MCF 10A (cell line): ENCODE data around the gene TRIM75. TPM values are rescaled to one million over a fixed set of nuclear protein-coding genes. Genes with fewer than 3 reads are reported as not detected.
"Not testable (repeated sequence)": the region's sequence is repeated elsewhere in the genome, so short reads cannot be mapped to it uniquely, and the experiment has no call there.

Experiments used
- BruUV-seq: library from RNA; stranded (reverse); fragments of 400-500 nt; replicated peaks from 2 replicates; lab custom pipeline; 2021; lab: Mats Ljungman, UMichigan
- CTCF ChIA-PET: fragments of 300-600 bp; sonication (Branson Sonifier 250); formaldehyde crosslinking; extraction: SDS; loops from one replicate; lab custom pipeline; 2021; ENCODE audit warnings: antibody characterized with exemption, inconsistent platforms; lab: Yijun Ruan, JAX
- POLR2A ChIA-PET: fragments of 300-600, 350-650 bp; sonication (Branson Sonifier 250); formaldehyde crosslinking; extraction: SDS; loops from one replicate; lab custom pipeline; 2020; ENCODE audit warnings: antibody characterized with exemption, inconsistent platforms; lab: Yijun Ruan, JAX
- DNase-seq: peaks from one replicate; pipeline ENCODE4 v3.0.0-alpha.2; 2018; ENCODE audit not compliant: unreplicated experiment
- H3K27ac Mint-ChIP-seq: one replicate; pipeline ENCODE4 v1.8.0; 2022; ENCODE audit warnings: mild to moderate bottlenecking, low read depth, mixed read lengths; ENCODE audit not compliant: unreplicated experiment
- H3K27me3 Mint-ChIP-seq: one replicate; pipeline ENCODE4 v1.8.0; 2022; ENCODE audit warnings: mixed read lengths; ENCODE audit not compliant: insufficient read depth, unreplicated experiment
- H3K36me3 Mint-ChIP-seq: one replicate; pipeline ENCODE4 v1.8.0; 2022; ENCODE audit warnings: mild to moderate bottlenecking, moderate library complexity, mixed read lengths; ENCODE audit not compliant: insufficient read depth, unreplicated experiment
- H3K4me1 Mint-ChIP-seq: one replicate; pipeline ENCODE4 v1.8.0; 2022; ENCODE audit warnings: mixed read lengths; ENCODE audit not compliant: insufficient read depth, unreplicated experiment
- H3K4me3 Mint-ChIP-seq: one replicate; pipeline ENCODE4 v1.8.0; 2022; ENCODE audit warnings: mild to moderate bottlenecking, moderate library complexity, mixed read lengths; ENCODE audit not compliant: unreplicated experiment
- H3K9me3 Mint-ChIP-seq: one replicate; pipeline ENCODE4 v1.8.0; 2022; ENCODE audit warnings: mixed read lengths; ENCODE audit not compliant: unreplicated experiment
- CTCF ChIP-seq: fragments of 200-600 bp; IDR thresholded peaks from one replicate; pipeline ENCODE4 v1.8.0; 2022; ENCODE audit warnings: antibody characterized with exemption, mild to moderate bottlenecking; ENCODE audit not compliant: unreplicated experiment
- intact Hi-C: fragments of 100-400 bp; cut with micrococcal nuclease; formaldehyde crosslinking; loops from 2 replicates; pipeline ENCODE4 v1.14.1; 2022
- total RNA-seq: library from RNA; stranded (reverse); gene quantifications from 2 replicates; pipeline ENCODE4 v1.2.3, GENCODE V29; 2022

The TRIM75 gene
- total RNA-seq, 1 experiment from 2014 or later = not detected

DNA sequence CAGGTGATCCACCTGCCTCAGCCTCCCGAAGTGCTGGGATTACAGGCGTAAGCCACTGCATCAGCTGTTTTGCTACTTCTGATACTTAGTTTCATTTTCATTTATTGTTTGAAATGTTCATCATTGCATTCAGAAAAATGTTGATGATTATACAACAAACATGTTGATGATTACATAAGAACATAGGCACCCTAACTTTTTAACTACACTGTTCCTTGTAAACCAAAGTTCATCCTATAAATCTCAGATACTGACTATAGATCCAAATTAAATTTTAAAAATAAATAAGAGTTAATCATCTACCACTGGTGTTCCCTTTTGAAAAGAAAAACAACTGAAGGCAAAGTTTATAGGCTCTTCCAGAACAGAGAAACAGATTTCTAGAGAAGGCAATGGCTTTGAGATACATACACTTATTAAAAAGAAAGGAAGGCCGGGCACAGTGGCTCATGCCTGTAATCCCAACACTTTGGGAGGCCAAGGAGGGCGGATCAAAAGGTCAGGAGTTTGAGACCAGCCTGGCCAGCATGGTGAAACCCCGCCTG is 23.4 kb downstream of the TRIM75 start:
- peaks cover 44% of the 10 kb centered on the region for H3K36me3 Mint-ChIP-seq
- no peaks in the 10 kb centered on the region for H3K27me3 Mint-ChIP-seq
- POLR2A ChIA-PET = interaction anchor here (0.8 to 1.5 kb wide), 2 partner anchors 14 to 250 kb away, joined by 3 to 4 read pairs; partner anchors contain the start of gene MSMO1
- no peak for DNase-seq
- no peaks in the 10 kb centered on the region for H3K9me3 Mint-ChIP-seq
- TF ChIP-seq CTCF = no peak
- no peak overlapping the region for H3K27ac Mint-ChIP-seq
- H3K4me3 Mint-ChIP-seq = no peak overlapping the region
- no TSS peak for BruUV-seq
- H3K4me1 Mint-ChIP-seq = no peaks in the 10 kb centered on the region
- intact Hi-C loops = no loop called here
- CTCF ChIA-PET = interaction anchor here (0.6 to 1.6 kb wide), 2 partner anchors 20 to 306 kb away, joined by 4 to 5 read pairs; no protein-coding TSS in a partner anchor

GRCh38 chr4:165079476-165079875 is 25.8 kb downstream of the TRIM75 start:
- Mint-ChIP-seq H3K4me3 (no peak overlapping the region), H3K36me3 (peaks cover 41% of the 10 kb centered on the region), H3K27me3 (no peaks in the 10 kb centered on the region), H3K27ac (no peak overlapping the region), H3K9me3 (no peaks in the 10 kb centered on the region), H3K4me1 (no peaks in the 10 kb centered on the region)
- intact Hi-C loops = no loop called here
- DNase-seq = peak; percentile 84
- ChIA-PET CTCF (interaction anchor here (0.8 kb wide), 1 partner anchor 658 kb away, joined by 3 read pairs; no protein-coding TSS in a partner anchor), POLR2A (no interaction called here)
- BruUV-seq = no TSS peak
- TF ChIP-seq CTCF = no peak

DNA sequence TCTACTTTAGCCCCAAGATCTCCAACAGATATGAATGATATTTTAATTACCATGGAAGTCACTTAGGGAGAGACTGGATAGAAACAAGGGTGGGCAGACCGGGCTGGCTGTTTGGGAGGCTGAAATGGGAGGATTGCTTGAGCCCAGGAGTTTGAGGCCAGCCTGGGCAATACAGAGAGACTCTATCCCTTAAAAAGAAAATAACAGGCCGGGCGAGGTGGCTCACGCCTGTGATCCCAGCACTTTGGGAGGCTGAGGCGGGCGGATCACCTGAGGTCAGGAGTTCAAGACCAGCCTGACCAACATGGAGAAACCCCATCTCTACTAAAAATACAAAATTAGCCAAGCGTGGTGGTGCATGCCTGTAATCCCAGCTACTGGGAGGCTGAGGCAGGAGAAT is 31.1 kb downstream of the TRIM75 start:
- BruUV-seq, POLR2A ChIA-PET, H3K27ac Mint-ChIP-seq, H3K9me3 Mint-ChIP-seq, intact Hi-C loops, CTCF ChIA-PET, H3K27me3 Mint-ChIP-seq, H3K4me1 Mint-ChIP-seq, H3K4me3 Mint-ChIP-seq, DNase-seq: not testable (repeated sequence)
- peaks cover 51% of the 10 kb centered on the region for H3K36me3 Mint-ChIP-seq

GRCh38 chr4:165085946-165086345 is 32.3 kb downstream of the TRIM75 start:
- ChIA-PET CTCF (interaction anchor here (0.5 to 0.6 kb wide), 2 partner anchors 12 to 41 kb away, joined by 4 to 5 read pairs; no protein-coding TSS in a partner anchor), POLR2A (no interaction called here)
- BruUV-seq = no TSS peak

More at GRCh38 chr4:165085946-165086345, 32.3 kb downstream of the TRIM75 start:
- Mint-ChIP-seq H3K4me3 (no peak overlapping the region), H3K36me3 (peaks cover 62% of the 10 kb centered on the region), H3K27me3 (no peaks in the 10 kb centered on the region), H3K4me1 (peaks cover 6% of the 10 kb centered on the region), H3K9me3 (no peaks in the 10 kb centered on the region), H3K27ac (no peak overlapping the region)
- peak; percentile 51 for DNase-seq
- intact Hi-C loops = no loop called here
- no peak for TF ChIP-seq CTCF
